Uterus (tissue), 2 donors: ENCODE results near the gene RAB35.

Source experiments
- CTCF ChIP-seq, 4 experiments: fragments of 200-600 bp in 2 of 4; fragments of 450-650 bp in 2 of 4; sonication (generic) in 2 of 4; IDR thresholded peaks; one replicate each; pipeline ENCODE4 v1.5.1; 2016 to 2019; ENCODE audit warnings: antibody characterized with exemption in 4 of 4, mild to moderate bottlenecking in 2 of 4, moderate library complexity in 1 of 4
- POLR2A ChIP-seq, 2 donors: fragments of 450-650 bp; IDR thresholded peaks; one replicate each; pipeline ENCODE4 v1.6.1; 2016; ENCODE audit warnings: antibody characterized with exemption in 2 of 2, mild to moderate bottlenecking in 1 of 2, moderate library complexity in 1 of 2

- TF ChIP-seq CTCF (IDR thresholded peaks at IDR 0.05): no peak
- no peak for TF ChIP-seq POLR2A (IDR thresholded peaks at IDR 0.05)
These were observed 14.6 kb upstream of the RAB35 start for GRCh38 chr12:120131116-120131515.
